ENCODE data around the gene IL1RAP. TPM values are rescaled to one million over a fixed set of nuclear protein-coding genes. Genes with fewer than 3 reads are reported as not detected.

IL1RAP gene
- total RNA-seq, 1 donor: 14.8 TPM

- no peak for DNase-seq (ENCODE audit: insufficient read length, low spot score, missing footprints)
- Histone ChIP-seq H3K27me3 (ENCODE audit: insufficient read depth, low read length) (no peaks in the 10 kb centered on the region), H3K79me2 (ENCODE audit: insufficient read depth, low read length) (no peaks in the 10 kb centered on the region), H2AFZ (ENCODE audit: low read length) (no peak overlapping the region), H4K20me1 (ENCODE audit: insufficient read depth, low read length) (no peaks in the 10 kb centered on the region), H3K36me3 (ENCODE audit: insufficient read depth, low read length) (no peaks in the 10 kb centered on the region), H3K4me1 (ENCODE audit: insufficient read depth, low read length) (no peaks in the 10 kb centered on the region), H3K27ac (ENCODE audit: low read depth, low read length) (no peak overlapping the region), H3K4me2 (ENCODE audit: insufficient read depth, low read length) (no peak overlapping the region), H3K4me3 (ENCODE audit: insufficient read depth, low read length) (no peak overlapping the region), H3K9me3 (ENCODE audit: low read depth, low read length) (no peaks in the 10 kb centered on the region)
- TF ChIP-seq CTCF (IDR thresholded peaks at IDR 0.05; ENCODE audit: extremely low read depth, low read depth, low read length): no peak
Measured at GRCh38 chr3:190506271-190506670, 7.6 kb upstream of the IL1RAP start.

- Histone ChIP-seq H3K9me3 (ENCODE audit: low read depth, low read length) (no peaks in the 10 kb centered on the region), H2AFZ (ENCODE audit: low read length) (no peak overlapping the region), H3K4me1 (ENCODE audit: insufficient read depth, low read length) (peaks cover 30% of the 10 kb centered on the region), H3K27ac (ENCODE audit: low read depth, low read length) (no peak overlapping the region), H3K27me3 (ENCODE audit: insufficient read depth, low read length) (no peaks in the 10 kb centered on the region), H3K4me2 (ENCODE audit: insufficient read depth, low read length) (no peak overlapping the region), H3K36me3 (ENCODE audit: insufficient read depth, low read length) (no peaks in the 10 kb centered on the region), H3K79me2 (ENCODE audit: insufficient read depth, low read length) (peaks cover 18% of the 10 kb centered on the region), H3K4me3 (ENCODE audit: insufficient read depth, low read length) (no peak overlapping the region), H4K20me1 (ENCODE audit: insufficient read depth, low read length) (no peaks in the 10 kb centered on the region)
- no peak for DNase-seq (ENCODE audit: insufficient read length, low spot score, missing footprints)
- TF ChIP-seq CTCF (IDR thresholded peaks at IDR 0.05; ENCODE audit: extremely low read depth, low read depth, low read length): no peak
Measured at GRCh38 chr3:190512666-190513065, 1.2 kb upstream of the IL1RAP start.

GRCh38 chr3:190514413-190515153 is 698 bp downstream of the IL1RAP start:
- no peak for TF ChIP-seq CTCF (IDR thresholded peaks at IDR 0.05; ENCODE audit: extremely low read depth, low read depth, low read length)

GRCh38 chr3:190516416-190516815 is 2.5 kb downstream of the IL1RAP start:
- H3K79me2 ChIP-seq (ENCODE audit: insufficient read depth, low read length): peaks cover 27% of the 10 kb centered on the region
- no peak overlapping the region for H3K27ac ChIP-seq (ENCODE audit: low read depth, low read length)
- peaks cover 40% of the 10 kb centered on the region for H3K4me1 ChIP-seq (ENCODE audit: insufficient read depth, low read length)
- H3K9me3 ChIP-seq (ENCODE audit: low read depth, low read length): no peaks in the 10 kb centered on the region
- H3K4me3 ChIP-seq (ENCODE audit: insufficient read depth, low read length): no peak overlapping the region
- TF ChIP-seq CTCF (IDR thresholded peaks at IDR 0.05; ENCODE audit: extremely low read depth, low read depth, low read length): no peak
- no peak for DNase-seq (ENCODE audit: insufficient read length, low spot score, missing footprints)
- H2AFZ ChIP-seq (ENCODE audit: low read length): no peak overlapping the region
- no peaks in the 10 kb centered on the region for H3K27me3 ChIP-seq (ENCODE audit: insufficient read depth, low read length)
- H3K4me2 ChIP-seq (ENCODE audit: insufficient read depth, low read length): no peak overlapping the region
- H4K20me1 ChIP-seq (ENCODE audit: insufficient read depth, low read length): no peaks in the 10 kb centered on the region
- H3K36me3 ChIP-seq (ENCODE audit: insufficient read depth, low read length): no peaks in the 10 kb centered on the region

More at GRCh38 chr3:190514413-190515153, 698 bp downstream of the IL1RAP start:
- H3K27ac ChIP-seq (ENCODE audit: low read depth, low read length): peak overlapping the region; percentile 76
- peak; percentile 86 for DNase-seq (ENCODE audit: insufficient read length, low spot score, missing footprints)
- peaks cover 24% of the 10 kb centered on the region for H3K79me2 ChIP-seq (ENCODE audit: insufficient read depth, low read length)
- no peaks in the 10 kb centered on the region for H3K9me3 ChIP-seq (ENCODE audit: low read depth, low read length)
- no peaks in the 10 kb centered on the region for H3K27me3 ChIP-seq (ENCODE audit: insufficient read depth, low read length)
- H2AFZ ChIP-seq (ENCODE audit: low read length): peak overlapping the region; percentile 96
- H4K20me1 ChIP-seq (ENCODE audit: insufficient read depth, low read length): no peaks in the 10 kb centered on the region
- peaks cover 34% of the 10 kb centered on the region for H3K4me1 ChIP-seq (ENCODE audit: insufficient read depth, low read length)
- no peaks in the 10 kb centered on the region for H3K36me3 ChIP-seq (ENCODE audit: insufficient read depth, low read length)
- H3K4me2 ChIP-seq (ENCODE audit: insufficient read depth, low read length): peak overlapping the region; percentile 94
- H3K4me3 ChIP-seq (ENCODE audit: insufficient read depth, low read length): peak overlapping the region; percentile 91

Measured in osteoblast (primary cell).